Measurements from ENCODE around the gene PRR23E. TPM values are rescaled to one million over a fixed set of nuclear protein-coding genes. Genes with fewer than 3 reads are reported as not detected.

PRR23E gene
- total RNA-seq, 1 donor from 2014 or later: not detected

GRCh38 chr3:127153506-127153815, 39.5 kb upstream of the PRR23E start:
- intact Hi-C loops (cut with DNase I): no loop called here
- Histone ChIP-seq H3K27me3 (no peaks in the 10 kb centered on the region), H3K9me3 (no peaks in the 10 kb centered on the region), H3K36me3 (no peaks in the 10 kb centered on the region), H3K4me1 (no peaks in the 10 kb centered on the region), H3K4me3 (no peak overlapping the region), H3K27ac (no peak overlapping the region)
- no peak for TF ChIP-seq CTCF (IDR thresholded peaks at IDR 0.05)
- no peak for DNase-seq (ENCODE audit: low spot score in 2 of 2)

GRCh38 chr3:127156338-127157050, 36.4 kb upstream of the PRR23E start:
- Histone ChIP-seq H3K27ac (no peak overlapping the region), H3K9me3 (no peaks in the 10 kb centered on the region), H3K27me3 (no peaks in the 10 kb centered on the region), H3K4me3 (no peak overlapping the region), H3K36me3 (no peaks in the 10 kb centered on the region), H3K4me1 (no peaks in the 10 kb centered on the region)
- TF ChIP-seq CTCF (IDR thresholded peaks at IDR 0.05): no peak
- no peak for DNase-seq (ENCODE audit: low spot score in 2 of 2)
- intact Hi-C loops (cut with DNase I): no loop called here

- Histone ChIP-seq H3K4me3 (no peak overlapping the region), H3K27me3 (no peaks in the 10 kb centered on the region), H3K36me3 (no peaks in the 10 kb centered on the region), H3K27ac (no peak overlapping the region), H3K9me3 (no peaks in the 10 kb centered on the region), H3K4me1 (no peaks in the 10 kb centered on the region)
- no peak for DNase-seq (ENCODE audit: low spot score in 2 of 2)
- TF ChIP-seq CTCF (IDR thresholded peaks at IDR 0.05): no peak
- intact Hi-C loops (cut with DNase I): no loop called here
Observed at GRCh38 chr3:127157171-127157828, 35.6 kb upstream of the PRR23E start.

GRCh38 chr3:127158614-127159229, 34.2 kb upstream of the PRR23E start:
- intact Hi-C loops (cut with DNase I): no loop called here
- DNase-seq (ENCODE audit: low spot score in 2 of 2): no peak
- H3K9me3 ChIP-seq: no peaks in the 10 kb centered on the region
- no peaks in the 10 kb centered on the region for H3K36me3 ChIP-seq
- H3K27ac ChIP-seq: no peak overlapping the region
- no peaks in the 10 kb centered on the region for H3K4me1 ChIP-seq
- TF ChIP-seq CTCF (IDR thresholded peaks at IDR 0.05): no peak
- no peak overlapping the region for H3K4me3 ChIP-seq
- no peaks in the 10 kb centered on the region for H3K27me3 ChIP-seq

GRCh38 chr3:127159543-127159942, 33.4 kb upstream of the PRR23E start:
- Histone ChIP-seq H3K36me3 (no peaks in the 10 kb centered on the region), H3K4me3 (no peak overlapping the region), H3K4me1 (no peaks in the 10 kb centered on the region), H3K27me3 (no peaks in the 10 kb centered on the region), H3K9me3 (no peaks in the 10 kb centered on the region), H3K27ac (no peak overlapping the region)
- TF ChIP-seq CTCF (IDR thresholded peaks at IDR 0.05): no peak
- DNase-seq (ENCODE audit: low spot score in 2 of 2): no peak
- intact Hi-C loops (cut with DNase I): no loop called here
